ENCODE data around the gene SAMSN1. TPM values are rescaled to one million over a fixed set of nuclear protein-coding genes. Genes with fewer than 3 reads are reported as not detected.

SAMSN1 gene
- total RNA-seq, 1 experiment from 2014 or later: 2.8 TPM

GRCh38 chr21:14594967-14595366, 48.9 kb upstream of the SAMSN1 start:
- no peaks in the 10 kb centered on the region for H4K20me1 ChIP-seq (ENCODE audit: control insufficient read depth, insufficient read depth, insufficient read length)
- no peak overlapping the region for H2BK5ac ChIP-seq (ENCODE audit: insufficient read length, low read length)
- WGBS (ENCODE audit: extremely low coverage, insufficient read length, low lambda C conversion rate): no CpG with 5 or more reads among the region's 2 CpGs
- H3K79me2 ChIP-seq (ENCODE audit: insufficient read depth, low read length): no peaks in the 10 kb centered on the region
- TF ChIP-seq, protein P1, sequence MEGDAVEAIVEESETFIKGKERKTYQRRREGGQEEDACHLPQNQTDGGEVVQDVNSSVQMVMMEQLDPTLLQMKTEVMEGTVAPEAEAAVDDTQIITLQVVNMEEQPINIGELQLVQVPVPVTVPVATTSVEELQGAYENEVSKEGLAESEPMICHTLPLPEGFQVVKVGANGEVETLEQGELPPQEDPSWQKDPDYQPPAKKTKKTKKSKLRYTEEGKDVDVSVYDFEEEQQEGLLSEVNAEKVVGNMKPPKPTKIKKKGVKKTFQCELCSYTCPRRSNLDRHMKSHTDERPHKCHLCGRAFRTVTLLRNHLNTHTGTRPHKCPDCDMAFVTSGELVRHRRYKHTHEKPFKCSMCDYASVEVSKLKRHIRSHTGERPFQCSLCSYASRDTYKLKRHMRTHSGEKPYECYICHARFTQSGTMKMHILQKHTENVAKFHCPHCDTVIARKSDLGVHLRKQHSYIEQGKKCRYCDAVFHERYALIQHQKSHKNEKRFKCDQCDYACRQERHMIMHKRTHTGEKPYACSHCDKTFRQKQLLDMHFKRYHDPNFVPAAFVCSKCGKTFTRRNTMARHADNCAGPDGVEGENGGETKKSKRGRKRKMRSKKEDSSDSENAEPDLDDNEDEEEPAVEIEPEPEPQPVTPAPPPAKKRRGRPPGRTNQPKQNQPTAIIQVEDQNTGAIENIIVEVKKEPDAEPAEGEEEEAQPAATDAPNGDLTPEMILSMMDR (conservative IDR thresholded peaks at IDR 0.05): no peak
- H3K18ac ChIP-seq (ENCODE audit: insufficient read length, low read depth, low read length): no peak overlapping the region
- no peak overlapping the region for H2BK15ac ChIP-seq (ENCODE audit: low read depth, low read length)
- no peak for DNase-seq
- no peak overlapping the region for H3K4ac ChIP-seq (ENCODE audit: low read depth, low read length)
- no peak overlapping the region for H3K27ac Mint-ChIP-seq
- H3K9me3 Mint-ChIP-seq: peaks cover 20 to 22% of the 10 kb centered on the region in 2 experiments
- H3K23me2 ChIP-seq (ENCODE audit: insufficient read length, low read depth, low read length, poor library complexity, severe bottlenecking): no peaks in the 10 kb centered on the region
- H2AK5ac ChIP-seq (ENCODE audit: insufficient read length, low read length): no peak overlapping the region
- H3K23ac ChIP-seq (ENCODE audit: insufficient read length, low read depth, low read length): no peak overlapping the region
- H3K56ac ChIP-seq (ENCODE audit: insufficient read length, low read depth, low read length): no peak overlapping the region
- no peak overlapping the region for H2BK12ac ChIP-seq (ENCODE audit: insufficient read length, low read depth, low read length)
- no peak overlapping the region for H3K9ac ChIP-seq (ENCODE audit: extremely low read depth, insufficient read length, low read length)
- H3K4me1 ChIP-seq (ENCODE audit: insufficient read depth, low read length): no peaks in the 10 kb centered on the region
- peaks cover 11 to 21% (median 14%) of the 10 kb centered on the region in 3 experiments for H3K36me3 Mint-ChIP-seq (ENCODE audit: insufficient read depth in 1 of 3, low read depth in 3 of 3)
- no peak overlapping the region for H4K5ac ChIP-seq (ENCODE audit: insufficient read length, low read depth, low read length)
- no peak overlapping the region for H3T11ph ChIP-seq (ENCODE audit: low read length)
- H3K27ac ChIP-seq (ENCODE audit: insufficient read length, low read depth, low read length): no peak overlapping the region
- H3K4me2 ChIP-seq (ENCODE audit: insufficient read depth, insufficient read length, low read length): no peak overlapping the region
- H3K4me1 Mint-ChIP-seq: 0 out of 4 replicates have a peak, but pooled peaks cover 0 to 8% of the 10 kb centered on the region in 2 experiments
- no peaks in the 10 kb centered on the region for H3K27me3 Mint-ChIP-seq (ENCODE audit: low read depth)
- no peak overlapping the region for H2AFZ ChIP-seq (ENCODE audit: low read length)
- no peak overlapping the region for H4K8ac ChIP-seq (replicated peaks; ENCODE audit: insufficient read length, low read depth, low read length)
- no peak overlapping the region for H2BK120ac ChIP-seq (ENCODE audit: low read depth, low read length, poor library complexity, severe bottlenecking)
- no peaks in the 10 kb centered on the region for H3K79me1 ChIP-seq (ENCODE audit: insufficient read depth, low read depth, low read length, poor library complexity, severe bottlenecking)
- H2BK20ac ChIP-seq (ENCODE audit: low read depth, low read length, poor library complexity, severe bottlenecking): no peak overlapping the region
- H3K14ac ChIP-seq (ENCODE audit: insufficient read depth, low read length): no peak overlapping the region
- peaks cover 4% of the 10 kb centered on the region for H3K9me3 ChIP-seq (ENCODE audit: control insufficient read depth, low read depth, low read length)
- no peaks in the 10 kb centered on the region for H3K27me3 ChIP-seq (ENCODE audit: insufficient read depth, low read length)
- no peak overlapping the region for H3K4me3 Mint-ChIP-seq
- H4K91ac ChIP-seq (ENCODE audit: insufficient read length, low read depth, low read length): no peak overlapping the region

All from H9 (cell line).